ENCODE results near the gene RNPS1. TPM values are rescaled to one million over a fixed set of nuclear protein-coding genes. Genes with fewer than 3 reads are reported as not detected.

The RNPS1 gene
- total and polyA plus RNA-seq, 2 donors (not counting 1 experiment from before 2014, with no cell fraction given): 209 to 265 TPM

GRCh38 chr16:2298621-2299020 is 30.7 kb upstream of the RNPS1 start:
- Histone ChIP-seq H2AFZ (ENCODE audit: insufficient read depth, low read depth, low read length, poor library complexity, severe bottlenecking) (no peak overlapping the region), H3K9me3 (ENCODE audit: control extremely low read depth in 1 of 3, control insufficient read depth in 2 of 3, insufficient read depth in 1 of 3, low read length in 2 of 3) (no peaks in the 10 kb centered on the region), H3K4me2 (replicated peaks; ENCODE audit: low read depth, low read length, poor library complexity, severe bottlenecking) (no peak overlapping the region), H3K27me3 (replicated peaks in 1 of 4; ENCODE audit: control extremely low read depth in 1 of 4, control insufficient read depth in 3 of 4, insufficient read depth in 4 of 4, low read length in 3 of 4) (no peaks in the 10 kb centered on the region), H3K9ac (ENCODE audit: low read length) (no peak overlapping the region), H3K4me1 (ENCODE audit: control insufficient read depth in 2 of 2, insufficient read depth in 2 of 2, low read length in 2 of 2) (no peaks in the 10 kb centered on the region), H3K4me3 (ENCODE audit: control extremely low read depth in 1 of 5, extremely low read depth in 1 of 5, insufficient read depth in 1 of 5, low read depth in 2 of 5, low read length in 4 of 5) (no peak overlapping the region), H3K79me2 (ENCODE audit: control insufficient read depth, insufficient read depth, low read length) (no peaks in the 10 kb centered on the region), H3K36me3 (replicated peaks in 1 of 2; ENCODE audit: control extremely low read depth in 1 of 2, control insufficient read depth in 1 of 2, extremely low read depth in 1 of 2, insufficient read depth in 2 of 2, low read length in 1 of 2) (no peaks in the 10 kb centered on the region), H3K27ac (ENCODE audit: low read length in 2 of 2) (no peak overlapping the region), H4K20me1 (ENCODE audit: control insufficient read depth, insufficient read depth, low read length, poor library complexity, severe bottlenecking) (no peaks in the 10 kb centered on the region)
- H3K4me3 Mint-ChIP-seq: no peak overlapping the region
- no peaks in the 10 kb centered on the region for H3K4me1 Mint-ChIP-seq
- CTCF ChIA-PET: no interaction called here
- POLR2A ChIA-PET: no interaction called here
- TF ChIP-seq, protein P1, sequence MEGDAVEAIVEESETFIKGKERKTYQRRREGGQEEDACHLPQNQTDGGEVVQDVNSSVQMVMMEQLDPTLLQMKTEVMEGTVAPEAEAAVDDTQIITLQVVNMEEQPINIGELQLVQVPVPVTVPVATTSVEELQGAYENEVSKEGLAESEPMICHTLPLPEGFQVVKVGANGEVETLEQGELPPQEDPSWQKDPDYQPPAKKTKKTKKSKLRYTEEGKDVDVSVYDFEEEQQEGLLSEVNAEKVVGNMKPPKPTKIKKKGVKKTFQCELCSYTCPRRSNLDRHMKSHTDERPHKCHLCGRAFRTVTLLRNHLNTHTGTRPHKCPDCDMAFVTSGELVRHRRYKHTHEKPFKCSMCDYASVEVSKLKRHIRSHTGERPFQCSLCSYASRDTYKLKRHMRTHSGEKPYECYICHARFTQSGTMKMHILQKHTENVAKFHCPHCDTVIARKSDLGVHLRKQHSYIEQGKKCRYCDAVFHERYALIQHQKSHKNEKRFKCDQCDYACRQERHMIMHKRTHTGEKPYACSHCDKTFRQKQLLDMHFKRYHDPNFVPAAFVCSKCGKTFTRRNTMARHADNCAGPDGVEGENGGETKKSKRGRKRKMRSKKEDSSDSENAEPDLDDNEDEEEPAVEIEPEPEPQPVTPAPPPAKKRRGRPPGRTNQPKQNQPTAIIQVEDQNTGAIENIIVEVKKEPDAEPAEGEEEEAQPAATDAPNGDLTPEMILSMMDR (IDR thresholded peaks at IDR 0.05): no peak
- no peak for TF ChIP-seq EZH2 (IDR thresholded peaks at IDR 0.05; ENCODE audit: borderline replicate concordance, insufficient read depth, low read depth, low read length, poor library complexity, severe bottlenecking)
- ATAC-seq (ENCODE audit: low read depth) (no peak), DNase-seq (no peak)
- no peak overlapping the region for H3K27ac Mint-ChIP-seq
- WGBS (ENCODE audit: insufficient coverage): 97% methylated on average over 4 of the region's 9 CpGs
- H3K27me3 Mint-ChIP-seq: no peaks in the 10 kb centered on the region
- intact Hi-C loops (cut with micrococcal nuclease): no loop called here
- no peaks in the 10 kb centered on the region for H3K9me3 Mint-ChIP-seq (ENCODE audit: insufficient read depth)

- Histone ChIP-seq H3K9me3 (ENCODE audit: control extremely low read depth in 1 of 3, control insufficient read depth in 2 of 3, insufficient read depth in 1 of 3, low read length in 2 of 3) (no peaks in the 10 kb centered on the region), H3K36me3 (replicated peaks in 1 of 2; ENCODE audit: control extremely low read depth in 1 of 2, control insufficient read depth in 1 of 2, extremely low read depth in 1 of 2, insufficient read depth in 2 of 2, low read length in 1 of 2) (no peaks in the 10 kb centered on the region), H3K4me1 (ENCODE audit: control insufficient read depth in 2 of 2, insufficient read depth in 2 of 2, low read length in 2 of 2) (no peaks in the 10 kb centered on the region), H3K9ac (ENCODE audit: low read length) (no peak overlapping the region), H3K79me2 (ENCODE audit: control insufficient read depth, insufficient read depth, low read length) (no peaks in the 10 kb centered on the region), H4K20me1 (ENCODE audit: control insufficient read depth, insufficient read depth, low read length, poor library complexity, severe bottlenecking) (no peaks in the 10 kb centered on the region), H3K27ac (ENCODE audit: low read length in 2 of 2) (no peak overlapping the region), H3K4me2 (replicated peaks; ENCODE audit: low read depth, low read length, poor library complexity, severe bottlenecking) (no peak overlapping the region), H2AFZ (ENCODE audit: insufficient read depth, low read depth, low read length, poor library complexity, severe bottlenecking) (no peak overlapping the region), H3K27me3 (replicated peaks in 1 of 4; ENCODE audit: control extremely low read depth in 1 of 4, control insufficient read depth in 3 of 4, insufficient read depth in 4 of 4, low read length in 3 of 4) (no peaks in the 10 kb centered on the region), H3K4me3 (ENCODE audit: control extremely low read depth in 1 of 5, extremely low read depth in 1 of 5, insufficient read depth in 1 of 5, low read depth in 2 of 5, low read length in 4 of 5) (no peak overlapping the region)
- Mint-ChIP-seq H3K27me3 (no peaks in the 10 kb centered on the region), H3K4me3 (no peak overlapping the region), H3K9me3 (ENCODE audit: insufficient read depth) (no peaks in the 10 kb centered on the region), H3K4me1 (no peaks in the 10 kb centered on the region), H3K27ac (no peak overlapping the region)
- POLR2A ChIA-PET: no interaction called here
- no peak for ATAC-seq (ENCODE audit: low read depth)
- 95% methylated on average over 22 of the region's 22 CpGs for WGBS (ENCODE audit: insufficient coverage)
- CTCF ChIA-PET: no interaction called here
- intact Hi-C loops (cut with micrococcal nuclease): no loop called here
- DNase-seq: no peak
- TF ChIP-seq EZH2 (IDR thresholded peaks at IDR 0.05; ENCODE audit: borderline replicate concordance, insufficient read depth, low read depth, low read length, poor library complexity, severe bottlenecking): no peak
Measured at GRCh38 chr16:2297506-2297860, 29.6 kb upstream of the RNPS1 start.

All from B cell (primary cell).